Measurements from ENCODE around the gene RAB1B.
A peak's percentile ranks its signal among the peaks of the same experiment; 100 is the strongest.

Gene RAB1B

GRCh38 chr11:66277471-66278362 is 9.3 kb downstream of the RAB1B start, which contains the start of gene CNIH2:
CNIH2 (plus strand) TSS chr11:66278175; CDS start chr11:66278457, 282 bp downstream.
- under 1% methylated on average over 66 of the region's 84 CpGs for WGBS (ENCODE audit: insufficient coverage)
- peak within 1 kb of the TSS in 4 of 7 experiments; percentile 33 to 58 (median 44) for H3K4me3 ChIP-seq (ENCODE audit: control insufficient read depth in 1 of 7, extremely low read depth in 1 of 7, insufficient read depth in 4 of 7, low read depth in 2 of 7, low read length in 6 of 7)
- peaks cover 0 to 36% (median 30%) of the 10 kb centered on the region in 4 experiments for H3K4me1 ChIP-seq (ENCODE audit: control extremely low read depth in 1 of 4, control insufficient read depth in 4 of 4, insufficient read depth in 4 of 4, low read length in 3 of 4)
- peaks cover 0 to 18% (median 15%) of the 10 kb centered on the region in 5 experiments for H3K27me3 ChIP-seq (replicated peaks in 2 of 5; ENCODE audit: control insufficient read depth in 4 of 5, insufficient read depth in 5 of 5, low read length in 4 of 5)
- ChIA-PET CTCF (interaction anchor here (0.6 to 1.3 kb wide), 5 partner anchors 9 to 99 kb away, joined by 3 to 4 read pairs (median 3); partner anchors contain the start of genes CD248 and RAB1B), POLR2A (interaction anchor here (0.8 kb wide), 1 partner anchor 10 kb away, joined by 4 read pairs; no protein-coding TSS in a partner anchor)
- H3K36me3 ChIP-seq (ENCODE audit: control insufficient read depth in 4 of 4, insufficient read depth in 4 of 4, low read length in 3 of 4) = peaks cover 13 to 39% (median 32%) of the 10 kb centered on the region in 4 experiments
- no peak within 1 kb of the TSS for H3K27ac ChIP-seq (ENCODE audit: insufficient read depth in 1 of 2, low read depth in 1 of 2, low read length in 2 of 2, poor library complexity in 1 of 2, severe bottlenecking in 2 of 2)
- H3K9me3 ChIP-seq (ENCODE audit: control extremely low read depth in 1 of 5, control insufficient read depth in 4 of 5, insufficient read depth in 2 of 5, low read depth in 1 of 5, low read length in 4 of 5) = no peaks in the 10 kb centered on the region
- DNase-seq = peak in 2 of 3 donors; percentile 72 to 75

GRCh38 chr11:66278363-66279091 is 10.1 kb downstream of the RAB1B start:
- DNase-seq = peak in 2 of 3 donors; percentile 52 to 53
- Histone ChIP-seq H3K27me3 (replicated peaks in 2 of 5; ENCODE audit: control insufficient read depth in 4 of 5, insufficient read depth in 5 of 5, low read length in 4 of 5) (peaks cover 0 to 18% (median 15%) of the 10 kb centered on the region in 5 experiments), H3K36me3 (ENCODE audit: control insufficient read depth in 4 of 4, insufficient read depth in 4 of 4, low read length in 3 of 4) (peaks cover 6 to 31% (median 24%) of the 10 kb centered on the region in 4 experiments), H3K4me1 (ENCODE audit: control extremely low read depth in 1 of 4, control insufficient read depth in 4 of 4, insufficient read depth in 4 of 4, low read length in 3 of 4) (peaks cover 0 to 40% (median 32%) of the 10 kb centered on the region in 4 experiments), H3K9me3 (ENCODE audit: control extremely low read depth in 1 of 5, control insufficient read depth in 4 of 5, insufficient read depth in 2 of 5, low read depth in 1 of 5, low read length in 4 of 5) (no peaks in the 10 kb centered on the region), H3K4me3 (ENCODE audit: control insufficient read depth in 1 of 7, extremely low read depth in 1 of 7, insufficient read depth in 4 of 7, low read depth in 2 of 7, low read length in 6 of 7) (peak overlapping the region in 1 of 7 experiments; percentile 58), H3K27ac (ENCODE audit: insufficient read depth in 1 of 2, low read depth in 1 of 2, low read length in 2 of 2, poor library complexity in 1 of 2, severe bottlenecking in 2 of 2) (no peak overlapping the region)
- CTCF ChIA-PET = interaction anchor here (1.2 to 11.6 kb wide), 3 partner anchors 10 to 56 kb away, joined by 3 to 100 read pairs (median 36); partner anchors contain the start of gene RAB1B
- POLR2A ChIA-PET = interaction anchor here (0.7 to 1.1 kb wide), 2 partner anchors 10 to 11 kb away, joined by 3 to 6 read pairs; partner anchors contain the start of genes RAB1B and YIF1A
- WGBS (ENCODE audit: insufficient coverage) = under 1% methylated on average over 29 of the region's 45 CpGs

- Histone ChIP-seq H3K9me3 (ENCODE audit: control extremely low read depth in 1 of 5, control insufficient read depth in 4 of 5, insufficient read depth in 2 of 5, low read depth in 1 of 5, low read length in 4 of 5) (no peaks in the 10 kb centered on the region), H3K4me3 (ENCODE audit: control insufficient read depth in 1 of 7, extremely low read depth in 1 of 7, insufficient read depth in 4 of 7, low read depth in 2 of 7, low read length in 6 of 7) (no peak overlapping the region), H3K27me3 (replicated peaks in 2 of 5; ENCODE audit: control insufficient read depth in 4 of 5, insufficient read depth in 5 of 5, low read length in 4 of 5) (peaks cover 0 to 18% (median 15%) of the 10 kb centered on the region in 5 experiments), H3K27ac (ENCODE audit: insufficient read depth in 1 of 2, low read depth in 1 of 2, low read length in 2 of 2, poor library complexity in 1 of 2, severe bottlenecking in 2 of 2) (no peak overlapping the region), H3K36me3 (ENCODE audit: control insufficient read depth in 4 of 4, insufficient read depth in 4 of 4, low read length in 3 of 4) (peaks cover 5 to 25% (median 19%) of the 10 kb centered on the region in 4 experiments), H3K4me1 (ENCODE audit: control extremely low read depth in 1 of 4, control insufficient read depth in 4 of 4, insufficient read depth in 4 of 4, low read length in 3 of 4) (peaks cover 0 to 40% (median 32%) of the 10 kb centered on the region in 4 experiments)
- POLR2A ChIA-PET = interaction anchor here (0.7 to 1.1 kb wide), 2 partner anchors 10 kb away, joined by 3 to 6 read pairs; partner anchors contain the start of genes RAB1B and YIF1A
- WGBS (ENCODE audit: insufficient coverage) = 89% methylated on average over 15 of the region's 15 CpGs
- no peak for DNase-seq
- CTCF ChIA-PET = interaction anchor here (1.2 to 11.6 kb wide), 5 partner anchors 10 to 57 kb away, joined by 3 to 100 read pairs (median 6); partner anchors contain the start of genes RAB1B and YIF1A
These were observed 10.8 kb downstream of the RAB1B start for GRCh38 chr11:66279092-66279734.

- Histone ChIP-seq H3K4me3 (ENCODE audit: control insufficient read depth in 1 of 7, extremely low read depth in 1 of 7, insufficient read depth in 4 of 7, low read depth in 2 of 7, low read length in 6 of 7) (no peak overlapping the region), H3K9me3 (ENCODE audit: control extremely low read depth in 1 of 5, control insufficient read depth in 4 of 5, insufficient read depth in 2 of 5, low read depth in 1 of 5, low read length in 4 of 5) (no peaks in the 10 kb centered on the region), H3K36me3 (ENCODE audit: control insufficient read depth in 4 of 4, insufficient read depth in 4 of 4, low read length in 3 of 4) (peaks cover 0 to 19% (median 11%) of the 10 kb centered on the region in 4 experiments), H3K27me3 (replicated peaks in 2 of 5; ENCODE audit: control insufficient read depth in 4 of 5, insufficient read depth in 5 of 5, low read length in 4 of 5) (peaks cover 0 to 18% (median 14%) of the 10 kb centered on the region in 5 experiments), H3K27ac (ENCODE audit: insufficient read depth in 1 of 2, low read depth in 1 of 2, low read length in 2 of 2, poor library complexity in 1 of 2, severe bottlenecking in 2 of 2) (no peak overlapping the region), H3K4me1 (ENCODE audit: control extremely low read depth in 1 of 4, control insufficient read depth in 4 of 4, insufficient read depth in 4 of 4, low read length in 3 of 4) (peaks cover 0 to 40% (median 32%) of the 10 kb centered on the region in 4 experiments)
- DNase-seq = no peak
- WGBS (ENCODE audit: insufficient coverage) = 97% methylated on average over 11 of the region's 14 CpGs
- CTCF ChIA-PET = interaction anchor here (1.1 to 11.6 kb wide), 7 partner anchors 9 to 58 kb away, joined by 3 to 100 read pairs (median 4); partner anchors contain the start of genes RAB1B and YIF1A
- POLR2A ChIA-PET = interaction anchor here (0.6 to 1.1 kb wide), 2 partner anchors 66 to 336 kb away, joined by 3 to 5 read pairs; partner anchors contain the start of gene RBM14
These were observed 12.0 kb downstream of the RAB1B start for GRCh38 chr11:66280428-66280827.

- Histone ChIP-seq H3K36me3 (ENCODE audit: control insufficient read depth in 4 of 4, insufficient read depth in 4 of 4, low read length in 3 of 4) (peaks cover 0 to 14% (median 7%) of the 10 kb centered on the region in 4 experiments), H3K27ac (ENCODE audit: insufficient read depth in 1 of 2, low read depth in 1 of 2, low read length in 2 of 2, poor library complexity in 1 of 2, severe bottlenecking in 2 of 2) (no peak overlapping the region), H3K27me3 (replicated peaks in 2 of 5; ENCODE audit: control insufficient read depth in 4 of 5, insufficient read depth in 5 of 5, low read length in 4 of 5) (peaks cover 0 to 18% (median 14%) of the 10 kb centered on the region in 5 experiments), H3K4me1 (ENCODE audit: control extremely low read depth in 1 of 4, control insufficient read depth in 4 of 4, insufficient read depth in 4 of 4, low read length in 3 of 4) (peaks cover 0 to 40% (median 32%) of the 10 kb centered on the region in 4 experiments), H3K9me3 (ENCODE audit: control extremely low read depth in 1 of 5, control insufficient read depth in 4 of 5, insufficient read depth in 2 of 5, low read depth in 1 of 5, low read length in 4 of 5) (no peaks in the 10 kb centered on the region), H3K4me3 (ENCODE audit: control insufficient read depth in 1 of 7, extremely low read depth in 1 of 7, insufficient read depth in 4 of 7, low read depth in 2 of 7, low read length in 6 of 7) (no peak overlapping the region)
- ChIA-PET CTCF (interaction anchor here (0.7 to 11.6 kb wide), 7 partner anchors 8 to 59 kb away, joined by 3 to 100 read pairs (median 4); partner anchors contain the start of genes RAB1B and YIF1A), POLR2A (interaction anchor here (0.6 kb wide), 1 partner anchor 66 kb away, joined by 5 read pairs; no protein-coding TSS in a partner anchor)
- 98% methylated on average over 5 of the region's 6 CpGs for WGBS (ENCODE audit: insufficient coverage)
- no peak for DNase-seq
These were observed 12.6 kb downstream of the RAB1B start for GRCh38 chr11:66281001-66281400.
